Mesenchymal stem cell (in vitro differentiated cells and primary cell): Measurements from ENCODE around the gene ZNF189.
A peak's percentile ranks its signal among the peaks of the same experiment; 100 is the strongest.

ENCODE experiments used
- DNase-seq: peaks from one replicate; pipeline ENCODE4 v3.0.0-alpha.2; 2013
- H2AFZ ChIP-seq: one replicate; pipeline ENCODE4 v1.6.1; 2013; ENCODE audit warnings: low read depth, mild to moderate bottlenecking, control low read depth, inconsistent platforms, low read length, moderate library complexity
- H2AK5ac ChIP-seq: 2 replicates; pipeline ENCODE4 v1.6.1; 2013; ENCODE audit warnings: low read length, moderate library complexity, mild to moderate bottlenecking, inconsistent platforms; ENCODE audit not compliant: severe bottlenecking
- H2BK120ac ChIP-seq: one replicate; pipeline ENCODE4 v1.6.1; 2013; ENCODE audit warnings: low read depth, mild to moderate bottlenecking, inconsistent platforms, low read length, moderate library complexity
- H2BK12ac ChIP-seq, 2 experiments: one replicate each; pipeline ENCODE4 v1.6.1; 2013; ENCODE audit warnings: inconsistent platforms in 2 of 2, low read length in 2 of 2, mild to moderate bottlenecking in 2 of 2, moderate library complexity in 2 of 2, control low read depth in 1 of 2
- H2BK15ac ChIP-seq: one replicate; pipeline ENCODE4 v1.6.1; 2013; ENCODE audit warnings: mild to moderate bottlenecking, low read depth, inconsistent platforms; ENCODE audit not compliant: poor library complexity, severe bottlenecking
- H2BK5ac ChIP-seq: 2 replicates; pipeline ENCODE4 v1.6.1; 2013; ENCODE audit warnings: low read depth, mild to moderate bottlenecking, low read length, control low read depth, inconsistent platforms; ENCODE audit not compliant: poor library complexity, severe bottlenecking
- H3K14ac ChIP-seq, 2 experiments: one replicate each; pipeline ENCODE4 v1.6.1; 2013; ENCODE audit warnings: inconsistent platforms in 2 of 2, low read length in 2 of 2, control low read depth in 1 of 2, mild to moderate bottlenecking in 1 of 2, moderate library complexity in 1 of 2
- H3K18ac ChIP-seq, 2 experiments: one replicate each; pipeline ENCODE4 v1.6.1; 2013; ENCODE audit warnings: inconsistent platforms in 2 of 2, low read length in 2 of 2, control low read depth in 1 of 2, low read depth in 1 of 2, mild to moderate bottlenecking in 1 of 2
- H3K23ac ChIP-seq, 2 experiments: one replicate each; pipeline ENCODE4 v1.6.1; 2013; ENCODE audit warnings: inconsistent platforms in 2 of 2, low read length in 2 of 2, mild to moderate bottlenecking in 2 of 2, moderate library complexity in 2 of 2, control low read depth in 1 of 2
- H3K27ac ChIP-seq: 2 replicates; pipeline ENCODE4 v1.5.1; 2013; ENCODE audit warnings: mild to moderate bottlenecking, moderate library complexity, low read length, control low read depth, inconsistent platforms; ENCODE audit not compliant: poor library complexity, severe bottlenecking
- H3K27me3 ChIP-seq, 2 experiments: 2 replicates each; pipeline versions ENCODE4 v1.6.1 to v1.7.0; 2013; ENCODE audit warnings: low read length in 2 of 2, mild to moderate bottlenecking in 2 of 2, moderate library complexity in 2 of 2, control low read depth in 1 of 2, inconsistent platforms in 1 of 2; ENCODE audit not compliant: control insufficient read depth in 1 of 2, insufficient read depth in 1 of 2
- H3K36me3 ChIP-seq, 2 experiments: 2 replicates each; pipeline versions ENCODE4 v1.6.1 to v1.7.0; 2013; ENCODE audit warnings: low read length in 2 of 2, control low read depth in 1 of 2, inconsistent platforms in 1 of 2, low read depth in 1 of 2, mild to moderate bottlenecking in 1 of 2; ENCODE audit not compliant: insufficient read depth in 2 of 2, control insufficient read depth in 1 of 2
- H3K4ac ChIP-seq, 2 experiments: one replicate each; pipeline ENCODE4 v1.6.1; 2013; ENCODE audit warnings: inconsistent platforms in 2 of 2, low read length in 2 of 2, mild to moderate bottlenecking in 2 of 2, moderate library complexity in 2 of 2, control low read depth in 1 of 2, low read depth in 1 of 2
- H3K4me1 ChIP-seq: 2 replicates; pipeline ENCODE4 v1.6.1; 2013; ENCODE audit warnings: low read depth, low read length, control low read depth; ENCODE audit not compliant: control insufficient read depth, insufficient read depth
- H3K4me2 ChIP-seq: 2 replicates; pipeline ENCODE4 v1.6.1; 2013; ENCODE audit warnings: low read length, mild to moderate bottlenecking, inconsistent platforms; ENCODE audit not compliant: poor library complexity, severe bottlenecking
- H3K4me3 ChIP-seq, 2 experiments: 2 replicates each; pipeline versions ENCODE4 v1.5.1 to v1.7.0; 2013; ENCODE audit warnings: low read length in 2 of 2, mild to moderate bottlenecking in 2 of 2, control low read depth in 1 of 2, low read depth in 1 of 2; ENCODE audit not compliant: insufficient read depth in 1 of 2
- H3K79me1 ChIP-seq: replicated peaks from 2 replicates; pipeline ENCODE4 v1.6.1; 2013; ENCODE audit warnings: mild to moderate bottlenecking, control low read depth, low read length, inconsistent platforms; ENCODE audit not compliant: poor library complexity, severe bottlenecking
- H3K9ac ChIP-seq: 2 replicates; pipeline ENCODE4 v1.7.0; 2013; ENCODE audit warnings: mild to moderate bottlenecking, low read length, moderate library complexity
- H3K9me3 ChIP-seq: 2 replicates; pipeline ENCODE4 v1.7.0; 2013; ENCODE audit warnings: mild to moderate bottlenecking, low read length; ENCODE audit not compliant: control insufficient read depth
- H4K8ac ChIP-seq: one replicate; pipeline ENCODE4 v1.6.1; 2013; ENCODE audit warnings: inconsistent platforms, mild to moderate bottlenecking, low read length, moderate library complexity
- H4K91ac ChIP-seq: one replicate; pipeline ENCODE4 v1.6.1; 2013; ENCODE audit warnings: mild to moderate bottlenecking, low read length, inconsistent platforms
- WGBS: methylation state at CpG from one replicate; pipeline ENCODE4 v1.1.7; 2013; ENCODE audit warnings: mixed read lengths; 5-methylcytosine and 5-hydroxymethylcytosine counted together

The ZNF189 gene

GRCh38 chr9:101372327-101373118, 26.1 kb upstream of the ZNF189 start:
- Histone ChIP-seq H3K4me3 (no peak overlapping the region), H3K9me3 (no peaks in the 10 kb centered on the region), H3K4ac (no peak overlapping the region), H3K4me1 (peaks cover 3% of the 10 kb centered on the region), H2BK120ac (no peak overlapping the region), H3K23ac (no peak overlapping the region), H3K79me1 (peaks cover 1% of the 10 kb centered on the region), H3K9ac (no peak overlapping the region), H2BK5ac (no peak overlapping the region), H3K36me3 (no peaks in the 10 kb centered on the region), H4K8ac (no peak overlapping the region), H2BK12ac (no peak overlapping the region), H3K27me3 (no peaks in the 10 kb centered on the region), H3K27ac (no peak overlapping the region), H2BK15ac (no peak overlapping the region), H2AK5ac (no peak overlapping the region), H3K14ac (no peak overlapping the region), H2AFZ (no peak overlapping the region), H3K18ac (no peak overlapping the region), H4K91ac (no peak overlapping the region), H3K4me2 (no peak overlapping the region)
- no peak for DNase-seq
- WGBS = 88% methylated on average over 2 of the region's 2 CpGs

- Histone ChIP-seq H3K9ac (peak overlapping the region; percentile 15), H3K4ac (no peak overlapping the region), H3K4me3 (no peak overlapping the region), H3K27ac (no peak overlapping the region), H3K23ac (no peak overlapping the region), H3K18ac (no peak overlapping the region), H2BK5ac (no peak overlapping the region), H3K36me3 (no peaks in the 10 kb centered on the region), H2AFZ (no peak overlapping the region), H2BK15ac (no peak overlapping the region), H3K14ac (no peak overlapping the region), H2BK12ac (no peak overlapping the region), H4K8ac (no peak overlapping the region), H3K4me2 (no peak overlapping the region), H3K27me3 (no peaks in the 10 kb centered on the region), H2AK5ac (no peak overlapping the region), H4K91ac (no peak overlapping the region), H3K9me3 (no peaks in the 10 kb centered on the region), H2BK120ac (no peak overlapping the region), H3K4me1 (peaks cover 3% of the 10 kb centered on the region), H3K79me1 (peaks cover 1% of the 10 kb centered on the region)
- 90% methylated on average over 12 of the region's 12 CpGs for WGBS
- no peak for DNase-seq
Observed at GRCh38 chr9:101375546-101375945, 23.1 kb upstream of the ZNF189 start.

GRCh38 chr9:101376111-101376848, 22.4 kb upstream of the ZNF189 start:
- Histone ChIP-seq H2BK5ac (no peak overlapping the region), H3K18ac (no peak overlapping the region), H4K91ac (no peak overlapping the region), H3K23ac (no peak overlapping the region), H3K4me2 (no peak overlapping the region), H3K36me3 (no peaks in the 10 kb centered on the region), H3K9me3 (no peaks in the 10 kb centered on the region), H2BK15ac (no peak overlapping the region), H3K9ac (peak overlapping the region; percentile 15), H2BK120ac (no peak overlapping the region), H3K14ac (no peak overlapping the region), H3K4me1 (peaks cover 3% of the 10 kb centered on the region), H3K4me3 (no peak overlapping the region), H2AK5ac (no peak overlapping the region), H2BK12ac (no peak overlapping the region), H3K27me3 (no peaks in the 10 kb centered on the region), H3K4ac (no peak overlapping the region), H3K79me1 (peaks cover 1% of the 10 kb centered on the region), H2AFZ (no peak overlapping the region), H3K27ac (no peak overlapping the region), H4K8ac (no peak overlapping the region)
- no peak for DNase-seq
- 88% methylated on average over 6 of the region's 6 CpGs for WGBS

- Histone ChIP-seq H4K8ac (no peak overlapping the region), H2BK120ac (no peak overlapping the region), H2BK5ac (no peak overlapping the region), H2AK5ac (peak overlapping the region; percentile 29), H3K4ac (no peak overlapping the region), H3K4me3 (no peak overlapping the region), H3K18ac (no peak overlapping the region), H3K36me3 (no peaks in the 10 kb centered on the region), H3K27me3 (no peaks in the 10 kb centered on the region), H3K14ac (no peak overlapping the region), H3K79me1 (peaks cover 5% of the 10 kb centered on the region), H3K27ac (no peak overlapping the region), H3K4me2 (no peak overlapping the region), H4K91ac (no peak overlapping the region), H3K23ac (no peak overlapping the region), H3K9me3 (peaks cover 6% of the 10 kb centered on the region), H2BK12ac (no peak overlapping the region), H2AFZ (no peak overlapping the region), H3K9ac (no peak overlapping the region), H2BK15ac (no peak overlapping the region), H3K4me1 (peaks cover 7% of the 10 kb centered on the region)
- DNase-seq = no peak
Observed at GRCh38 chr9:101380295-101380694, 18.4 kb upstream of the ZNF189 start.
